ENCODE results near the gene CHL1.

Gene CHL1

DNA sequence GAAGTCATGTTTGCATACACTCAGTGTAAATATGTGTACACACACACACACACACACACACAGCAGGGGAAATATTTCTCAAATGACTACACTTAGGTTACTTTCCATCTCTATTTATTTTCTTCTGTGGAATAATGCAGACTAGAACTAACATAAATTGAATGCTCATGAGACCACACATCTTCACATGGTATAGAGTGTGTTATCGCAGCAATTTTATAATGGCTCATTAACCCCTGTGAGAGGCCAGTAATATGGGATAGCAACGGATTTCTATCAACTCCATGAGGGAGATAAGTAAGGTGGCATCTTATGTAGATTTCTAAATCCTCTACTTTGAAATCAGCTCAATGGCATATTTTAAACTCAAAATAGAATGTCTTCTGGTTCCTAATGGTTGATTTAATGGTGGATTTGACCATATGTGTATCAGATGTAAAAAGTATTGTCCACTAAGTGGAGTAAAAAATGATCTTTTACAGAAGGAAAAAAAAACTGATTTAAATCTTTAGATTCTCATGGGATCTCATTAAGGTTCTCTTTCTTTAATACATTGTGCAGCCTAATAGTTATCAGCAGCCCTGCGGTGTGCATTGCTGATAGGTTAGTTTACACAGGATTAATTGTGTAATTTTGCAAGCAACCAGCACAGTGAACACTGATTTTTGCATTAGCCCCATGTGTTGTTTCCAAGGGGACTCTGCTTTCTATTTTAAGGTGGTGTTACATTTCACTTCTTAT, 32.0 kb downstream of the CHL1 start:
- DNase-seq = no peak

DNA sequence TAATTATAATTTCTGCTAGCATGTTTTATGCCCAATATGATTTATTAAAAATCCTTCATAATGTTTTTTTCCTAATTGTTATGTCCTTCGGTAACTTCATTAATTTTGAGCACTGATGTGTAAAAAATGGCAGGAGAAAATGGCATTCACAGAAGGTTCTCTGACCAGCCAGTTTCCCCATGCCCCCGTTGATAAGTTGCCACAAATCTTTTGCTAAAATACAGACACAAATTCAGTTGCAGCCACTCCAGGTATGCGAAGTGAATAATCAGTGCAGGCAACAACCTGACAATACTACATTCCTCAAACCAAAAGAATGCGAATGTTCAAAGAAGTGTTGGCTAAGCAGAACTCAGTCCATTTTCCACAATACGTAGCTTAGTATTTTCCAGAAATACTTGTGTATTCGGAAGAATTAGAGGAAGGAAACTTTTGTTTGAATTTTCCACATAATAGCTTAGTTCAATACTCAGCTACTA, 32.7 kb downstream of the CHL1 start:
- DNase-seq = no peak

DNA sequence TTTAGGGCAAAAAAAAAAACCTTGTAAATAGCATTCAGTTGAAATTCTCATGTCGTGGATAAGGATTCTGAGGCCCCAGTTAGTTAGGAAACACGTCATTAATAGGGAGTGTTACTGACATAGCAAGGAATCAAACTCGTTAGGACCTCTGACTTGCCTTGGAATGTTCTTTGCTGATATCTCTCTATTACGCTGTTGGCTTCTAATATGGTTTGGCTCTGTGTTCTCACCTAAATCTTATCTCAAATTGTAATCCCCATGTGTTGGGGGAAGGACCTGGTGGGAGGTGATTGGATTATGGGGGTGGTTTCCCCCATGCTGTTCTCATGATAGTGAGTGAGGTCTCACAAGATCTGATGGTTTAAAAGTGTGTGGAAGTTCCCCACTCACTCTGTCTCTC, 40.3 kb downstream of the CHL1 start:
- no peak for DNase-seq

DNA sequence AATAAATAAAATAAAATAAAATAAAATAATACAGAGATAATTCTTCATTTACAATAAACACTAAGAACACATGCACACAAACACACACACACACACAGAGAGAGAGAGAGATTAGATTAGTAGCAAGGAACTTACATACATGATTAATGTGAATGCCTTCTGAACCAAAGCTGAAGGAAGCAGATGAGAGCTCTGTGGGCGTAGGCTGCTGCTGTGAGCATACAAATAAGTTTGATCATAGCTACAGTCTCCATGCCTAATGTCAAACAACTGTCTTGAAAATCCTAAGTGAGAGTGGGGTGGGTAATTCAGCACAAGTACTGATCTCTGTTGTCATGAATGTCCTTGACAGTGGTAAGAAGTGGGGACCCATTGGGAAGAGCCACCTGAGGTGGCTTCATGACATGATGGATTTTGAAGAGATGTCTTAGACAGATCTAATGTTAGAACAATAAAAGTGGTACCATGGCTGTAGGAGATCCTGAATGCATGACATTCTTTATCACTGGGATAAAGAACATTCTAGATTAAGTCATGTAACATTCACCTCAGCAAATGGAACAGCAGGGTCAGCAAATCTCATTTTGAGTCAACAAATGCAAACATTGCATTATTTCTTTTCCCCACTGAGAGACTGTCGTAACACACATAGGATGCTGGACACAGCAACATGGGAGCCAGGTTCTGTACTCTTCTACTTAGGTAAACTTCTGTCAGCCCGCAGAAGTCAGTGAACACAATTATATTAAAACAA, 46.2 kb downstream of the CHL1 start:
- DNase-seq = no peak

DNA sequence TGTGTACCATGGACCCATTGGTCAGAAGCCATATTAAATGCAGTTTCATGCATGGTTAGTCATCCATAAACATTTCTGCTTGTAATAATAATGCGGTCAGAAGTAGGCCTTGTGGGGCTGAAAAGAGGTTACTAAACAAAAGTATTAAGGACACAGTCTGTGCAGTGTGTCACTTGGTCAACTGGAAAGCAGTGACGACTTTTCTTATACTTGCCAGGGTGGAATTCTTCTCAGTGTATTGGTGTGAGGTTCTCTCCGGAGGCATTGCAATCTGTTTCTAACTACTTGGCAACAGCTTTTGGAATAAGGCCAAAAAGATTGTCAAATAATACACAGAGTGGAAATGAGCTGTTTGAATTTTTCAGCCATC, 46.8 kb downstream of the CHL1 start:
- no peak for DNase-seq

DNA sequence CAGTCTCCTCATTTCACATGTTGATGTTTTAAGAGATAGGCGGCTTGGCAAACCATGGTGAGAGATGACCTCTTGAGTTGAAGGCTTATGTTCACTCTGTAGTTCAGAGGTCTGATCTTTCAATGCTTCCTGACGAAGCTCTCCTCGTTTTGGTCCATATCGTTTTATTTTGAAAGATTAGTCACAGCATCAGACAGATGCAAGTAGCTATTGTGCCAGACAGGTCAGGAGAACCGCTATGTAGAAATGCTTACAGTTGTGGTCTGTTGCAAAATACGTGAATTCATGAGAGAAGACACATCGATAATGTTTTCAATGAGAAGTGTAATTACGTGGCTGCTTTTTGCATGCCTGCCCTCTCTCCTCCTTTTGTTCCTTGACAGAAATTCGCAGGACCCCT, 47.5 kb downstream of the CHL1 start:
- no peak for DNase-seq

DNA sequence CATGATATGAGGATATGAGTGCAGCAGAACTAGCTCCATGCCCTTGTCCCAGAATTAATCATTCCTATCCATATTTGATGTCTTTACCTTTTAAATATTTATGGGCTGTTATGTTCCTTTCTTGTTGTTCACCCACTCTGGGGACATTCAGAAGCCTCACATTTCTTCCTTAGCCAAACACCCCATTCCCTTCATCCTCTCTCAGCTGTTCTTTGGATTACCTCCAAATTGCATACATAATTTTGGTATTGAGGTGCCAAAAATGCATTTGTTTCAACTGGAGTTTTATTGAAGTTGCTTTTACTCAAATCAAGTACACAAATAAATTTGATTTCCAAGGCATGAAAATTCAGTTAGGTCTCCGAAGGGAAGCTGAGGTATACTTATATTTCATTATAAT, 51.4 kb downstream of the CHL1 start:
- no peak for DNase-seq

DNA sequence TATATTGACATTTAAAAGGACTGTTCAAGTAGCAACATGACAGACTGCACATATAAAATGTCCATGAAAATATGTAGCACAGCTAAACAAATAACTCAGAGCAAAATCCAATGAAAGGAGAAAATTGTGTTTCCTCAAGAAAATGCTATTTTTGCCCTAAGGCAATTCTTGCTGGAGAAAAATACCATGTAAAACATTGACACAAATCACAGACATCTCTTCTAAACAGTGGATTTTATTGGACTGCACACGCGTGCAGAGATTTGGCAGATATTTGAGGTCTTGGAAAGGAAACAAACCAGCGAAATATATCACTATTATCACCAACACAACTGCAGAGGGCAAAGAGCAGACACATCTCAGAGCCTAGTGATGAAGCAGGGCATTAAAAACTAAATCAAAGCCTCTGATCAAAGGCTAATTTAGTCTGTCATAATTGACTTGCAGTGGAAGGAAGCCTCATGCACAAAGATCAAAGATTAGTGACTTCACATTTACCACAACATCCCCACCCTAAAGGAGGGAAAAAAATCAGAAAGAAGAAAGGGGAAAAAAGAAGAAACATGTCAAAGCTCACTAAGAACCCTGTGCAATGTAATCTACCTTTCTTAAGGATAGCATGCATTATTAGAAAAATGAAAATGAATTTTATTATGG, 52.4 kb downstream of the CHL1 start:
- no peak for DNase-seq

DNA sequence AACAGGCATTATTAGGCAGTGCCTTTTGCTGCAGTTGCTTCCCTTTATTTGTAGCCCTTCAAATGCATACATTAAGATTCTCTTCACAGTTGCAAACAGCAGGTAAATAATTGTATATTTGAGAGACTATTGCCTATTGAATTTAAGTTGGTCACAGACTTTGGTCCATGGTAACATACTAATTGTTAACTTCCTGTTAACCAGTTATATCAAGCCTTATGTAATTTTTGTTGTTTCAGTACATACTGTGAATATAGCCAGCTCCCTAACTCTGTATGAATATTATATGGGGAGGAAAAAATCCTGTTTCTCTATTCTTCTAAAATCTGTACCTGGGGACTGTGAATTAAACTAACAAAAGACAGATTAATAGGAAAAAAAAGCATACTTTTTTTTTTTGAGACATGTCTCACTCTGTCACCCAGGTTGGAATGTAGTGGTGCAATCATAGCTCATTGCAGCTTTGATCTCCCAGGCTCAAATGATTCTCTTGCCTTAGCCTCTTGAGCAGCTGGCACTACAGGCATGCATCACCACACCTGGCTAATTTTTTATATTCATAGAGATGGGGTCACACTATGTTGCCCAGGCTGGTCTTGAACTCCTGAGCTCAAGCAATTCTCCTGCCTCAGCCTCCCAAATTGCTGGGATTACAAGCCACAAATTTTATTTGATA, 53.2 kb downstream of the CHL1 start:
- DNase-seq = no peak

DNA sequence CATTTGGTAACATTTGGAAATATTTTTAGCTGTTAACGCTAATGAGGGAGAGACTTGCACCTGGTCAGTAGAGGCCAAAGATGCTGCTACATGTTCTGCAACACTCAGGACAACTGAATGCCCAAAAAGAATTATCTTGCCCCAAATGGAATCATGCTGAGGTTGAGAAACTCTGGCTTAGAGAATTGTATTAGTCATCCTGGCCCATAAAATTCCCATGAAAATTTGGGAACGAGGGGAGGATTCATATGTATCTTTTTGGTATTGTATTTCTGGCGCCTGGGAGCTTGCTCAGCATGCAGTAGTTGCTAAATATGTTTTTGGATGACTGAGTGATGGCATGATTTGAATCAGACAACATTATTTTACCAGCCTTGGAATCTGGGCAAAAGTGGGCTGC, 59.9 kb downstream of the CHL1 start:
- no peak for DNase-seq

DNA sequence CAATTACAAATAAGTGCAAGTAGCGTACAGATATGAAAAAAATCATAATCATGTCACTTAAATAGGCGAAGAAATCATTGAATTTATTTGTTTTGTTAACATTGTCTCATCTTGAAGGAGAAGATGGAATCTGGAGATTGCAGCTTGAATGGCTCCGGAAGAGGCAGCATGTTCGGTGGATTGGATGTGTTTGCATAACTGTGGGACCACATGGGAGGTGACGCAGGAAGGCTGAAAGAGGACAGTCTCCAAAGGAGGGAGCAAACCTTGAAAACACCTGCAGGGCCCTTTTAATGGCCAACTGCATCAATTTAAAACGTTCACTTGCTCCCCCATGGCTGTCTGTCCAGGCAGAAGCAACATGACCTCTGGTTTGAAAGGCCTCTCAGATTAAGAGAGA, 61.3 kb downstream of the CHL1 start:
- DNase-seq = no peak

DNA sequence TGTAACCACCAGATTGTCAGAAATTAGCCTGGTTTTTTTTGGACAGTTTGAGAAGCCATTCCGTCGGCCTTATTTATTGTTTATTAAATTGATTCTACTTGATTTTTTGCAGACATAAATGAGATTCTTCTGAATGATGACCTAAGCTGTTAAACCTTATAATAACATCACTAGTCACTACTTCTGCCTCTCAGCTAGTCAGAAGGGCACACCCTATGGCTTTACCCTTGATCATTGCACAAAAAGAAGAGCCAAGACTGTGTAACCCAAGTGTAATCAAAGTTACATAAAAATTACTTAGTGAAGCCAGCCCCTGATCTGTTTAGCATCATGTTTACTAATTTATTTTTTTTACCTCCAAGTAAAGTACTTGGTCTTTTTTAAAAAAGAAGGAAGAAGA, 64.3 kb downstream of the CHL1 start:
- no peak for DNase-seq

DNA sequence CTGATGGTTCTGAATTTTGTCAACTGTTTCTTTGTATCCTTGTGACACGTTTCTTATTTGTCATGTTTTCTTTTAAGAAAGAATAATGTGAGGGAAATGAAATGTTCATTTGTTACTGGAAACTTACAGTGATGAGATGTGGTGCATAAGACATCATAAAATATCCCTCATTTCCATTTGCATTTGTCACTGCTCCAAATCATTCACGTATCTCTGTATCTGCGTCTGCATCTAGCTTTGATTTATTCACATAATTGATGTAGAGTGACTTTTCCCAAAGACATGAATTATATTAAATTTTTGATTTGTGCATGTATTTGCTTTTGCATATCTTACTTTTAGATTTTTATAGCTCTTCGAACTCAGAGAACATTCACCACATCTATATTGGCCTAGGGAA, 66.8 kb downstream of the CHL1 start:
- DNase-seq = no peak

DNA sequence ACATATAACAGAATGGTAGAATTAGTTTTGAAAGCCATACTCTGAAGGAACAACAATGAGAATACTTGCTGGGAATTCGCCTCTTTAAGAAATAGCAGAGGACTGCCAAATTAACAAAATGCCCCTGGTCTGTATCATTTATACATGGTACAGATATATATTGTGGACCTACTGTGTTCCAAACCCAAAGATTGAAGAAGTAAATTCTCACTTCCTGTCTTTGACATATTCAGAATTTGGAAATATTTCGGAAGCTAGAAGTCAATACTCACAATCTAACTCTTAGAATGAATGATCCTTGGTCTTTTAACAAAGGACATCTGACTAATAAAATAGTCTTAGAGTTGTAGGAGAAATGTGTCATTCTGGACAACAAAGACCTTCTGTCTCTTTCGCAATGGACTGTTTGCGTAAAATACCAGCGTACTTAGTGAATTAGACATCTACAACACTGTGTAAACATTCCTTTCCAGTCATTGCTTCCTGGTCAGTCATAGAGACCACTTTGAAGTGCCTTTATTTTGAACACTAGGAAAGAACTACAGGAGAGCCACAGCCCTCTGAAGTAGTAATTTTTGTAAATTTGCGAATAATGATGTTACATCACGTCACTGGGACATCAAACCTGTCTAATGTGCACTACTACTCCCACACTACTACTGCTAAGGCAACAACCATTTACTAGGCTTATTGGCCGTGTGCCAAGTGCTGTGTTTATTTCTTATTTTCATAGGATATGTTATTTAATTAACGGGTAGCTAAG, 68.0 kb downstream of the CHL1 start:
- DNase-seq = no peak

DNA sequence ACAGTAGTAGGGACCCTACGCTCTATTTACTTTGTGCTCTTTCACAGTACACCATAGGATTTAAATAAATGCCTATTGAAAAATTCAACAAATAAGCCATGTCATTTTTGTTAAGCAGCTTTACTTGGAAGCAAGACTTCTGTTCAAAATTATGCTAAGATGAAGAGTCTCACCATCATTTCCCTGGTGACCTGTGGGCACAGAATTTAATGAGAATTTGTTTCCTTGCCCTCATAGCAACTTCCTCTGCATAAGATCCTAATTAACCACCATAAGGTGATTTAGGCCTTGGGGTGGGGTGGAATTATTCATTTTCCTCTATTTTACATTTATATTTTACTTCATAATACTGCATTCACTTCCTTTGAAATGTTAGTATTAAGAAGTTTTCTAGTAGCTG, 70.5 kb downstream of the CHL1 start:
- no peak for DNase-seq

DNA sequence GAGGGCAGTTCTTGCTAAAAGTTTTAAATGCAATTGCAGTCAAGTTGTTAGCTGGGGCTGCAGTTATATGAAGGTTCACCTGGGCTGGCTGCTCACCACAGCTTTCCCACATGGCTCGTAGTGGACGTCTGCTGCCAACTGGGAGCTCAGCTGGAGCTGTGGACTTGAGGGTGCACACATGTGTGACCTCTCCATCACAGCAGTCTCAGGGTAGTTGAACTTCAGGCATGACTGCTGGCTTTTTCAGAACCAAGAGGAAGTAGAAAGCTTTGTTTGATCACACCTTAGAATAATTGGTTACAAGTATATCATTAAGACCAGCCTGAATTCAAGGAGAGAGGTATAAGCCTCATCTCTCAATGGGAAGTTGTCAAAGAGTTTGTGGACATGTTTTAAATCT, 74.1 kb downstream of the CHL1 start:
- DNase-seq = no peak

DNA sequence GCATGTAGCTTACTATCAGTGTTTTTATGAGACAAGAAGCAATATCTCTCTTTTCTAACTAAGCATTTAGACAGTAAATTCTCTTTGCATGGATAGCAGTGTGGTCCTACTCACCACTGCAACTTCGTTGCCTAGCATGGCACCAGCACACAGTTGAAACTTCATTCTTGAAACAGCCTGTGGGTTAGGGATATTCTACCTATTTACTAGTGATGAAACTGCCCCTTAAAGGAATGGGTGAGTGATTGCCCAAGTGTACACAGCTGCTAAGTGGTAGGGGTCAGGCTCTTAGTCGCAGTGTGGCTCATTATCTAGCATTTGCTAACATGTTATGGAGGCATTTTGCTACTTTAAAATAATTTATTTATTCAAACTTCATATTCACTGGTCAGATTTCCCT, 78.4 kb downstream of the CHL1 start:
- no peak for DNase-seq

DNA sequence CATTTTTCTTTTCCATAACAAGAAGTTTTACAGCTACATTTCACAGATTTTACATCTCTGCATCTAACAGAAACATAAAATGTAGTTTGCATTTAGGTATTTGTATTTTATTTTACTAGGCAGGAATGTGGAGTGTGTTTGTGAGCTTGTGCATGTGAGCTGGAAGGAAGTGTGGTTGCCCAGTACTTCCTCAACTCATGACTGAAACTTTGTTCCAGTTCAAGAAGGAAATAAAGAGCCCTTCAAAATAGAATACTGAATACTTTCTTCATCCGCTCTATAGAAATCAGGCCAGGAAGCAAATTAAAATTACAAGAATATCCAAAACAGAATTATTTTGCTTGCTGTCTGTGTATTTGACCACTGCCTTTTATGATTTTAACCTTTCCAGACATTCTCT, 81.3 kb downstream of the CHL1 start:
- no peak for DNase-seq

DNA sequence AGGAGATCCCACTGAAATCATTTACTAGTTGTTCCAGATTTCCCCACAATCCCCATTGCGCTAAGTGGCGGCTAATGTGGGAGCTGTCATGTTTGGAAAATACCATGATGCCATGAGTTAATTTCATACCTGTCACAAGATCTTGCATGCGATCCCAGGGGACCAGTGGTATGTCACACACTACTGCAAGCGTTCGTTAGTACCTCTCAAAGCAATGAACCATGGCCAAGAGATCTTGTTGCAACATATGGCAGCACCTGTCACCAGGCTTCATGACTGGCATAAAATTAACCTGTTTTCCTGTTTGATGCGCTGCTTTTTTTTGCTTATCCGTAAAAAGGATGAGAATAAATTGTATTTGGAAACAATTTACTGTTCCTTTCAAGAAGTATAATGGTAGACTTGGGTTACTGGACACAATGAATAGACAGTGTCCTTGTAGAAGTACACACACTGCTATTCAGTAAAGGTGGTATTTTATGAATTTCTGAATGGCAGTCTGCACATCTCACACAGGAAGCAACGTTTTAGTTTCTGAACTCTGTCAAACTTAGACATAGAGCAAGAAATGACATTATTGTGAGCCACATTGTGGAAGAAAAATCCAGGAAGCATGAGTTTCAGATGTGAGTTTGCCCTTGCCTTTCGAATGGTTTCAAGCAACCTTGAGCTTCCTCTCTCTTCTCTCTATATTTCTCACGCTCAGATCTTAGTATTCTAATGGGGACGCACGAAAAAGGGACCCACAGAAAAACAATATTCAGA, 81.9 kb downstream of the CHL1 start:
- no peak for DNase-seq

DNA sequence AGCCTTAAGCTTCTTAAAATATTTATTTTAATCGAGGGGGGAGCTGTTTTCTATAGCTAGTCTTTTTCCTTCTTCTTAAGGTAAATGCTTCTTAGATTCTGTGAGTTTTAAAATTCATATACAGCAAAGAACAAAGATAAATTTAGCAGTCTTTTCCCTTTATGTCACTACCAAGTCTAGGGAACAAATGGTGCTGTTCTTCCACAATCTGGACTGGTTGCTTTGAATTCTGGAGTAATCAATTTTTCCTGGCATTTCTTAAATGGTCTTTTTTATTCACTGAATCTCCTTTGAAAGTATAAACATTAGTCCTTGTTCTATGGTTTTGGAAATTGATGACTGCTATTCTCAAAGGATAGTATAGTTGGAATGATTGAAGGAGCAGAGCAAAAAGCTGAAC, 82.8 kb downstream of the CHL1 start:
- DNase-seq = no peak

DNA sequence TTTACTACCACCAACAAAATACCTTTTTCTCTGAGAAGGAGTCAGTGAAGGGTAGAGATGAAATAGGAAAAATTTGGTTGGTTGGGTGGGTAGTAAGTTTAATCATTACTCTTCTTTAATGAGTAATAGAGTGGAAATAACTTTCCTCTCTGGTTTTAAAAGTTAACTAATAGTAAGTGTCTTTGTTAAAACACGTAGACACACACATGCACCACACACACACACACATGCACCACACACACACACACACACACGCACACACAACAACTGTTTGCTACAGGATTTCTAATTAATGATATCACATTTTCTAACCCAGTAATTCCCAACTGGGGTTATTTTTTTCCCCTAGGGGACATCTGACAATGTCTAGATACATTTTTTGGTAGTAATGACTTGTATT, 84.1 kb downstream of the CHL1 start:
- no peak for DNase-seq

DNA sequence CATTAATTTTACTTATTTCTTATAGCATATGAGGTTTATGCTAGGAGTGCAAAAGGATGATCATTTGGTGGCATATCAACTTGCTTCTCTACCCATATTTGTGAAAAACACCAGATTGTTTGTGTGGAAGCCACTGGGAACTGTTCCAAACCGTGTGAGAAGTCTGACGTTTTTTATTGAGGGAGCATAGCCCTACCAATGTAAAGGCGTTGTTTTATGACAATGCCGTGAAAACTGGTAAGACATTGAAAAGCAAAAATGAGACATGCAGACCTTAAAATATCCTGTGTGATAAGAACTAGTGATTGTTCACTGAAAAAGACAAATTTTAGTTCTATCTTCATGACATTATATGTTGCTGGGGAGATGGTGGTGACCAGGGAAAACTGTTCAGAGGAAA, 87.8 kb downstream of the CHL1 start:
- no peak for DNase-seq

Data from NCI-H2081 (cell line).